Ishikawa (cell line): ENCODE measurements around the gene ILRUN.
A peak's percentile ranks its signal among the peaks of the same experiment; 100 is the strongest.

Experiments
- CEBPB ChIP-seq: IDR thresholded peaks from 2 replicates; pipeline ENCODE4 v1.6.1; 2012
- CREB1 ChIP-seq: IDR thresholded peaks from 2 replicates; pipeline ENCODE4 v1.6.1; 2012; ENCODE audit warnings: low read depth
- EGR1 ChIP-seq: IDR thresholded peaks from 2 replicates; pipeline ENCODE4 v1.6.1; 2012
- EP300 ChIP-seq: IDR thresholded peaks from 2 replicates; pipeline ENCODE4 v1.6.1; 2012; ENCODE audit warnings: borderline replicate concordance
- FOXM1 ChIP-seq: IDR thresholded peaks from 2 replicates; pipeline ENCODE4 v1.6.1; 2012; ENCODE audit warnings: low read depth, borderline replicate concordance
- NFIC ChIP-seq: IDR thresholded peaks from 2 replicates; pipeline ENCODE4 v1.6.1; 2012
- RAD21 ChIP-seq: IDR thresholded peaks from 2 replicates; pipeline ENCODE4 v1.6.1; 2012; ENCODE audit warnings: low read depth
- REST ChIP-seq: IDR thresholded peaks from 2 replicates; pipeline ENCODE4 v1.6.1; 2012; ENCODE audit warnings: low read depth, mild to moderate bottlenecking
- TAF1 ChIP-seq: IDR thresholded peaks from 2 replicates; pipeline ENCODE4 v1.6.1; 2012; ENCODE audit warnings: low read depth, mild to moderate bottlenecking
- TCF12 ChIP-seq: IDR thresholded peaks from 2 replicates; pipeline ENCODE4 v1.6.1; 2012; ENCODE audit warnings: low read depth
- TEAD4 ChIP-seq: IDR thresholded peaks from 2 replicates; pipeline ENCODE4 v1.6.1; 2012
- YY1 ChIP-seq: IDR thresholded peaks from 2 replicates; pipeline ENCODE4 v1.6.1; 2012; ENCODE audit warnings: low read depth
- ZBTB7A ChIP-seq: IDR thresholded peaks from 2 replicates; pipeline ENCODE4 v1.6.1; 2012; ENCODE audit warnings: low read depth
- TF ChIP-seq, protein P1 (sequence below): IDR thresholded peaks from 2 replicates; pipeline ENCODE4 v1.6.1; 2012
- TF ChIP-seq, protein P2 (sequence below): IDR thresholded peaks from 2 replicates; pipeline ENCODE4 v1.6.1; 2012

The ILRUN gene

GRCh38 chr6:34695729-34696188 is 808 bp downstream of the ILRUN start:
- TF ChIP-seq TEAD4 (no peak), CEBPB (no peak), FOXM1 (no peak), ZBTB7A (no peak), YY1 (no peak), CREB1 (no peak), TAF1 (no peak)
- TF ChIP-seq, protein P1, sequence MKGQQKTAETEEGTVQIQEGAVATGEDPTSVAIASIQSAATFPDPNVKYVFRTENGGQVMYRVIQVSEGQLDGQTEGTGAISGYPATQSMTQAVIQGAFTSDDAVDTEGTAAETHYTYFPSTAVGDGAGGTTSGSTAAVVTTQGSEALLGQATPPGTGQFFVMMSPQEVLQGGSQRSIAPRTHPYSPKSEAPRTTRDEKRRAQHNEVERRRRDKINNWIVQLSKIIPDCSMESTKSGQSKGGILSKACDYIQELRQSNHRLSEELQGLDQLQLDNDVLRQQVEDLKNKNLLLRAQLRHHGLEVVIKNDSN, result no peak
- TF ChIP-seq, protein P2, sequence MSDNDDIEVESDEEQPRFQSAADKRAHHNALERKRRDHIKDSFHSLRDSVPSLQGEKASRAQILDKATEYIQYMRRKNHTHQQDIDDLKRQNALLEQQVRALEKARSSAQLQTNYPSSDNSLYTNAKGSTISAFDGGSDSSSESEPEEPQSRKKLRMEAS, result no peak

- TF ChIP-seq, protein P2, result no peak
- TF ChIP-seq, protein P1, result no peak
- no peak for TF ChIP-seq EGR1
- TF ChIP-seq REST, result no peak
- no peak for TF ChIP-seq TAF1
- no peak for TF ChIP-seq ZBTB7A
- no peak for TF ChIP-seq NFIC
- TF ChIP-seq EP300, result no peak
- no peak for TF ChIP-seq CEBPB
- no peak for TF ChIP-seq TCF12
- TF ChIP-seq RAD21, result no peak
- TF ChIP-seq CREB1, result no peak
- no peak for TF ChIP-seq TEAD4
- no peak for TF ChIP-seq FOXM1
- TF ChIP-seq YY1, result no peak
Observed at GRCh38 chr6:34692280-34692679, 4.3 kb downstream of the ILRUN start.

DNA sequence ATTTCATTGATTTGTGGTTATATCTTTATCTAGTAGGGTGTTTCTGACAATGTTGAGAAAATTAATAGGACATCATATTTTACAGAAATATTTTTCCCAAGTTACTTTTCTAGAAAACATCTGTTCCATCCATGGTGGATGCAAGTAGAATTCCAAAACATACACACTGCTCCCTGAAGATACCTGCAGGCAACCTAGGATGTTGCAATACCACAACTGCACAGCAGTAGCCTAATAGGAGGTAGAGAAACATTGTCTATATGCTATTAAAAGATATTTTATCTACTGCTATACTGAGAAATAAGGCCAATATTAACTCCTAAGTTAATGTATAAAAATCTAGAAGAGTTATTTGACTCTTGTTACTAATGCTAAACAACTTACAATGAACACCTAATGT is 6.8 kb downstream of the ILRUN start:
- TF ChIP-seq ZBTB7A (no peak), CEBPB (peak; percentile 79)

GRCh38 chr6:34688956-34689355 is 7.6 kb downstream of the ILRUN start:
- TF ChIP-seq CEBPB, result 0 out of 2 replicates have a peak, but pooled peaks have one; percentile 26
- TF ChIP-seq, protein P2, result no peak

DNA sequence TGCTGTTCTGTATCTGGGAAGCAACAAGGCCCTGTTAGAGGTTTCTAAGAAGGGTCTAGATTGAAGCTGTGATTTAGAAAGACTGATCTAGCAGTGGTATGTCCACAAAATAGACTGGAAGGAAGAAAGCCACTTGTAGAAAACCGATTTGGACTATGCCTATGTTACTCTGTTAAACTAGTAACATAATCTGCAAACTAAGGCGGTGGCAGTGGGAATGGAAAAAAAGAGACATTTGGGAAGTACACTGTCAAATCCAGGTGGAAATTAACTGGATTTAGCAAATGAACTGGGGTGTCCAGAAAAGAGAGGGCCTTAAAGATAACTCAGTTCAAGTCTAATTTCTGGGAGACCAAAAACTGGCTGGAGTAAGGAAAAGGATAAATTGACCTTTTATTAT is 11.6 kb downstream of the ILRUN start:
- TF ChIP-seq CEBPB, result no peak
- TF ChIP-seq REST, result no peak
- TF ChIP-seq NFIC, result no peak
- TF ChIP-seq CREB1, result no peak
- no peak for TF ChIP-seq RAD21
- no peak for TF ChIP-seq EGR1
- no peak for TF ChIP-seq FOXM1
- no peak for TF ChIP-seq ZBTB7A
- no peak for TF ChIP-seq EP300
- no peak for TF ChIP-seq TCF12
- TF ChIP-seq TEAD4, result no peak

DNA sequence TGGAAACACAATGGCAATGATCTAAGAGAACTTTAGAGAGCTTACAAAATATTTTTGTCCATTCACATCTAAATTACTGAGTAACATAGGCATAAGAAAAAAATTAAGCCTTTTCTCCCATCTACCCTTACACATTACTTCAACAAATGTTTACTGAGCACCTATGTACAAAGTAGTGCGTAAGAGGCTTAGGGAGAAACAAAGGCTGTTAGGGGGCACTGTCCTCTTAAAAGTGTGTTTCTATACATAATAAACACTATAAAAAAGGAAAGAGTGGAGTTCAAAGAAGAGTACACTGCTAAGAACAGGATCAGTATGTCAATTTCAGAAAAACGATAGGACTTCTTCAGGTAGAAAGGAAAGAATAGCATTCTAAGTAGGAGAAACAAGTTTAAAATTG is 12.2 kb downstream of the ILRUN start:
- TF ChIP-seq FOXM1 (no peak), RAD21 (no peak), ZBTB7A (no peak), EP300 (no peak), TAF1 (no peak), TEAD4 (no peak)
- TF ChIP-seq, protein P2, result no peak
